Stimulated activated CD8-positive, alpha-beta memory T cell treated with anti-CD3 and anti-CD28 coated beads, Interleukin-12 subunit alpha, Interleukin-12 subunit beta, amount 100 ng/mL, for 24 hours (primary cell): Measurements from ENCODE around the gene ERBB4.
"Not testable (repeated sequence)": the region's sequence is repeated elsewhere in the genome, so short reads cannot be mapped to it uniquely, and the experiment has no call there.

ENCODE experiments used
- DNase-seq: peaks from one replicate; pipeline ENCODE4 v3.0.0-alpha.2; 2020; ENCODE audit errors: extremely low read depth

ERBB4 gene

DNA sequence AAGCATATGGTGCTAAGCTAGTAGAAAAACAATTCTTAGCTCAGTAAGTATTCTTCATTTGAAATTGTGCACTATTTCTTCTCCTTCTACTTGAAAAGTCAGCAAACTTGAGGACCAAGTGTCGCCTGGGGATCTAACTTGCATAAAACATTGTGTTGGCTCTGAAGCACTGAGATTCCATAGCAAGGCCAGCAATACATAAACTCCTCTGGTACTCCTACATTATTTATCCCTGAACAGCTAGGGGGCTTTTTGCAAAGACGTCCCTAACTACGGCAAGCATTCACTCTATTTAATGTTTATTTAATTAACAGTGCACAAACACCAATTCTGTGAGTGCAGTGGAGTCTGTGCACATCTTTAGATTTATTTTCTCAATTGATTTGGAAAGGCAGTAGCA is 392.2 kb downstream of the ERBB4 start:
- no peak for DNase-seq

DNA sequence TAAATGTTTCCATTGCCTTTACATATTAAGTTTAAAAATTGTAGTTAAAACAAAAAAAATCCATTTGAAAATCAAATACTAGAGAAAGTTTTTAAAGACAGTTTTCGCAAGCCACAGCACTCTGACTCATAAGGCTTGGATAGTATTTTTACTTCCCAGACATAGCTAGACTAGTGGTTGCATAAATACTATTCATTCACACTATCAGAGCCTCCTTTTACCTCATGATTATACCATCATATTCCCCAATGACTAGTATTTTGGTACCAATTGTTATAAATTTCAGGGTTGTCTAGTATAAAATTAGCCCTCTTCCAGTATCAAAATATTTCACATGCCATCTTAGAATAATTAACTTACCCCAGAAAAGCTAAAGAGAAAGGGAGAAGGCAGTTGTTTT is 393.5 kb downstream of the ERBB4 start:
- DNase-seq, result no peak

- no peak for DNase-seq
Measured at GRCh38 chr2:212142631-212143030, 396.0 kb downstream of the ERBB4 start.

DNA sequence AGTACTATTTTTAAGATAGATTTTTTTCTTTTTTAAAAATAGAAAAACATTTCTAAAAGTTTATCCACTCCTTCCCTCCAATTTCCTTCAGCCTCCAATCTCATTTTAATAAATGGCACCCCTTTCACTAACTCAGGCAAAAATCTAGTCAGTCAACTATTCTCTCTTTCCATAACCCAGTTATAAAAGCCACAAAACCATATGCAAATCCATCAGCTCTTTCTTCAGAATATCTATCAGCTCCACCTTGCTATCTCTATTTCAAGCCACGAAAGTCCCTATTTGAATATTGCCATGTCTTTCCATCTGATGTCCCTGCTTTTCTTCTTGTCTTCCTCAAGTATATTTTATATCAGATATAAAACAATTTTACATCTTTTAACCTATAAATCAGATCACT is 397.1 kb downstream of the ERBB4 start:
- no peak for DNase-seq

DNA sequence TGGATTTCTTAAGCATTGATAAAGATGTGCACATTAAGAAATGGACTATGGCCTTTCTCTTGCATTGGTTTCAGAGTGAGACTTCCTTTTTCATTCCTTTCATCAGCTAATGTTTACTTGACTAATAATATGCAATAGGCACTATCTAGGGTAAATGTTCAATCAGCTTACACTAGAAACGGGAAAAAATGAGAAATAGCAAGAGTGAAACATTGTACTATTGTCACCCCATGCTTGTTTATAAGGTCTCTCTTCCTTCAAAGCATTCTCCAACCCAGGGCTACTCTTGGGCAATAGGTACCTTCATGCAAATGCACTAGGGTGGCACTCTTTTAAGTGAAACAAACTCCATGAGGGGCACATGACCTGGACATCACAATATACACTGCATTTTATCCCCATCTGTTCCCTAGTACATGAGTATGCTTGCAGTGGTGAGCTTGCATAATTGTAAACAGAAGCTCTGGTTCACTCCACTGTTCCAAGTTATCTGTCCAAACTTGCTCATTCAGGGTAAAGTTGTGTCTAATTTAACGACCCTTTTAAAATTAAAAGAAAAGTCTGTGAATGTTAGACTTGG is 402.3 kb downstream of the ERBB4 start:
- DNase-seq, result no peak

- no peak for DNase-seq
Measured at GRCh38 chr2:212135739-212136138, 402.9 kb downstream of the ERBB4 start.

GRCh38 chr2:212133337-212133736 is 405.3 kb downstream of the ERBB4 start:
- DNase-seq, result no peak

DNA sequence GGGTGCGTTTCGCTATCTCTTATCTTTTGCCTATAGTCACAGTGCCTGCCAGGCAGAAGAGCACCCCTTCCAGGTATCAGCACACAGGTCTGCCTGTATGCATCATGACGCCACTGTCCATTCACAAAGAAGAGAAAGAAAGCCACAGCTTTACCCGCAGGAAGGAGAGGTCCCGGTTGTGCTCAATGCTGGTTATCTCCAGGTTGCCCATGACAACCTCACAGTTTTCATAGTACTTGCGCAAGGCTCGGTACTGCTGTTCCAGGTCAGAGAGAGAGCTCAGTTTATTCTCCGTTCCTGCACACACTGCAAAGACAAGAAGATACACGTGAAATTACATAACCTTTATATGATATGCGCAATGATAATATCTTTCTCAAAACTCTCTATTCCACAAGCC is 414.0 kb downstream of the ERBB4 start:
- DNase-seq, result no peak

DNA sequence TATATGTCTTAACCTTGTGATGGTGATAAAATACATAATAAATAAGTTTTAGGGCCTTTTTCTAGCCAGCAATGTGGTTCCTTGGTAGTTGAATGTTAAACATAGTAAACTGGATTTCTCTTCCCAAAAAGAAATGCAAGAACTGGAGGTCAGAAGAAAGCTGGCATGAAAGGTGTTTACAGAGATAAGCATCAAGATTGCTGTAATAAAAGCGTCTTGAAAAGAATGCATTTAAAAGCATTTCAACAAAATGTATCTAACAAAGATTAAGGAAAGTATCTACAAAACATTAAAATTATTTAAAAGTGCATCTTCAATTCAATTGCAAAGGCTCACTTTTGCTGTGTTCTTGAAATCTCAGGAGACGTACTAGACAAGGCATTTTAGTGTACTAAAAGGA is 419.0 kb downstream of the ERBB4 start:
- no peak for DNase-seq

- no peak for DNase-seq
Measured at GRCh38 chr2:212117926-212118325, 420.7 kb downstream of the ERBB4 start.

GRCh38 chr2:212114489-212114888 is 424.1 kb downstream of the ERBB4 start:
- no peak for DNase-seq

DNA sequence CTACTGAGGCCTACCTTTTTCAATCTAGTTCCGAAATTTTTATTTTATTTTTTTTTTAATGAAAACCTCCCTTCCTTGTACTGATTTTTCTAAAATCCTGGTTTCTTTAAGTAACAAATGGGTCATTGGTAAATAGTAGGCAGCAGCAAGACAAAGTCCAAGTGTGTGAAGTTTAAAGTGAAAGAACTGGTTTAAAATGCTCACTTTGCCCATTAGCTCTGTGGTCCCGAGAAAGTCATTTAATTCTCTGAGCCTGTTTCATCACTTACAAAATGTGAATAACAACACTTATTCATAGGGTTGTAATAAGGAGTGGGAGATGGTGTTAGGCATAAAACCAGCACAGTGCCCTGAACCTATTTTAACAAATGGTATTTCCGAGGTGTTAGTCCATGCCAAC is 426.2 kb downstream of the ERBB4 start:
- no peak for DNase-seq

GRCh38 chr2:212109792-212110680 is 428.6 kb downstream of the ERBB4 start:
- DNase-seq, result no peak

- DNase-seq, result no peak
Measured at GRCh38 chr2:212109217-212109616, 429.4 kb downstream of the ERBB4 start.

DNA sequence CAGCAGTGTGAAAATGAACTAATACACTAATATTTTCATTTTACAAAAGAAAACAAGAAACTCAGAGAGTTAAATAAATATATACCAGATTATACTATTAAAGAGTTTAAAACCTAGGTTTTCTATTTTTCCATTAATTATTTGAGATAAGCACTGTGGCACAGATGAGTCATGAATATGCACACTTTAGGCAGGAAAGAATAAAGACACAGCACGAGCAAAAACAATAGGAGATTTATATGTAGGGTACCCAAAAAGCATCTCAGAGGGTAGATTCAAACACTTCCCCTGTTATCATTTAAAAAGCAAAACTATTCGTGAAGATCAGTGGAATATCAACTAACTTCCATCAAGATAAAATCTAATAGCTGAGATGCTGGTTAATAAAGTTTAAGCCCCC is 430.6 kb downstream of the ERBB4 start:
- no peak for DNase-seq

- no peak for DNase-seq
Measured at GRCh38 chr2:212107014-212107413, 431.6 kb downstream of the ERBB4 start.

DNA sequence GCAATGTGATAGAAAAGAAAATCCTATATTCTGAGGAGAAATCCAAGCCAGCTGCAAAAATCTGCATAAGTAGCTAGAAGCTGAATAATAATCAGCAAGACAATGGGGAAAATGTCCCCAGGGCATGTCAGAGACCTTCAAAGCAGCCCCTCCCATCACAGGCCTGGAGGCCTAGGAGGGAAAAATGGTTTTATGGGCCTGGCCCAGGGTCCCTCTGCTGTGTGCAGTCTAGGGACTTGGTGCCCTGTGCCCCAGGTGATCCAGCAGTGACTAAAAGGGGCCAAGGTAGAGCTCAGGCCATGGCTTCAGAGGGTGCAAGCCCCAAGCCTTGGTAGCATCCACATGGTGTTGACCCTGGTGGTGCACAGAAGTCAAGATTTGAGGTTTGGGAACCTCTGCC is 432.1 kb downstream of the ERBB4 start:
- DNase-seq, result not testable (repeated sequence)

DNA sequence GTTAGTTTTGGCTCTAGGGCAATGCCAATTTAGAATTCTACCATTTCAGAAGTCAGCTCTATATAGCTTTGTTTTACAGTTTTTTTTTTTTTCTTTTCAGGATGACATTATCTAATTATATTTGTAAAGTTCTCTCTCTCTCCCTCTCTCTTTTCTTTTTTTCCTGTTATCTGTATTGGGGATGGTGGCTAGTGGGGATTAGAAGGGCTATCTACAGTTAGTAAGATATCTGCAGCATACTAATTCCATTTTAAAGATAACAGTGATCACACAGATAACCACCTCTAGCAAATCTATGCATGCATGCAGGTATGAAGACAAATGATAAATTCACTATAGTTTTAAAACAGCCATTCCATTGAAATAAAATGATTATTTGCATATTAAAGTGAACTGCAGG is 438.9 kb downstream of the ERBB4 start:
- DNase-seq, result no peak

DNA sequence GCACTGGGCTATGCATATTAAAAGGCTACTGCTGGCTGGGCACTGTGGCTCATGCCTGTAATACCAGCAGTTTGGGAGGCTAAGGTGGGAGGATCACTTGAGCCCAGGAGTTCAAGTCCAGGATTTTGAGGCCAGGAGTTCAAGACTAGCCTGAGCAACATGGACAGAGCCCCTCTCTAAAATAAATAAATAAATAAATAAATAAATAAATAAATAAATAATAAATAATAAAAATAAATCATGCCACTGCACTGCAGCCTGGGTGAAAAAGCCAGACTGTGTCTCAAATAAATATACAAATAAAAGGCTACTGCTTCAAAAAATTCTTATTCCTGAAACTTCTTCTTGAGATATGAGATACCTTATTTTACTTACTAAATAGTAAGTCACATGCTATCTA is 439.6 kb downstream of the ERBB4 start:
- no peak for DNase-seq

- no peak for DNase-seq
Measured at GRCh38 chr2:212097001-212097400, 441.6 kb downstream of the ERBB4 start.

- no peak for DNase-seq
Measured at GRCh38 chr2:212089873-212090272, 448.7 kb downstream of the ERBB4 start.

- DNase-seq, result no peak
Measured at GRCh38 chr2:212088353-212088752, 450.2 kb downstream of the ERBB4 start.

- no peak for DNase-seq
Measured at GRCh38 chr2:212083492-212083891, 455.1 kb downstream of the ERBB4 start.

- no peak for DNase-seq
Measured at GRCh38 chr2:212078103-212078502, 460.5 kb downstream of the ERBB4 start.
